ENCODE results near the gene PGF. TPM values are rescaled to one million over a fixed set of nuclear protein-coding genes. Genes with fewer than 3 reads are reported as not detected.

PGF gene
- total RNA-seq, 1 donor from 2014 or later, result 12.4 TPM

DNA sequence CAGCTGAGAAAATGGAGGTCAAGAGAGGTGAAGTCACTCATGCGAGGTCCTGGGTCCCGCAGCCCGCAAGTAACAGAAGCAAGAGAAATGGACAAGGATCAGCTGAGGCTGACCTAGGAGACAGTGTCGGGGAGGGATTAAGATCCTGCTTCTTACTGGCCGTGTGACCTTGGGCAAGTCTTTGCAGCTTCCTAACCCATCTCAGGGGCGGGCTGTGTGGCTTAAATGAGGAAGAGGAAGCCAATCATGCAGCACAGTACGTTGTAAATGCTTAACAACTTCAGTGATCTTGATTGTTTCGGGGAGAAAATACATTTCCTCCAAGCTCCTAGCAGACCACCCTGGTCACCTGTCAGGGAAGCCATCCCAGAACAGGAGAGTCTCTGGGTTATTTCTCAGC, 7.1 kb upstream of the PGF start:
- DNase-seq (ENCODE audit: low spot score) (no peak), ATAC-seq (no peak)
- intact Hi-C loops (cut with DNase I), result no loop called here

DNA sequence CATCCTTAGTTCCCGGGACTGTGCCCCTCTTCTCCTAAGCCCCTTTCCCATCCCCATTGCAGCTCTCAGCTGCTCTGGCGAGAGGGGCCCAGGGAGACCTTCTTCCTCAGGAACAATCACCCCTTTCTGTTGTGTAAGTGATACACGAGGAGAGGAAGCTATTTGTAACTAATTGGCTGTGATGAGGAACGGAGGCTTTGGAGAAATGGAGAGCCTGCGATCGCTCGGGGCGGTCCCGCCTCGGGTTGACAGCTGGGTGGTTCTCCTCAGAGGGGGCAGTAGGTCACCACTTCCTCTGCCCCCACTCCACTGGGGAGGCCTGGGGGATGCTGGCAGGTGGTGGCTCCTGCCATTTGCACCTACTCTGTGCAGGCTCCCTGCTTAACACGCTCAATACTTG, 6.6 kb upstream of the PGF start:
- ATAC-seq (no peak), DNase-seq (ENCODE audit: low spot score) (no peak)
- intact Hi-C loops (cut with DNase I), result no loop called here

DNA sequence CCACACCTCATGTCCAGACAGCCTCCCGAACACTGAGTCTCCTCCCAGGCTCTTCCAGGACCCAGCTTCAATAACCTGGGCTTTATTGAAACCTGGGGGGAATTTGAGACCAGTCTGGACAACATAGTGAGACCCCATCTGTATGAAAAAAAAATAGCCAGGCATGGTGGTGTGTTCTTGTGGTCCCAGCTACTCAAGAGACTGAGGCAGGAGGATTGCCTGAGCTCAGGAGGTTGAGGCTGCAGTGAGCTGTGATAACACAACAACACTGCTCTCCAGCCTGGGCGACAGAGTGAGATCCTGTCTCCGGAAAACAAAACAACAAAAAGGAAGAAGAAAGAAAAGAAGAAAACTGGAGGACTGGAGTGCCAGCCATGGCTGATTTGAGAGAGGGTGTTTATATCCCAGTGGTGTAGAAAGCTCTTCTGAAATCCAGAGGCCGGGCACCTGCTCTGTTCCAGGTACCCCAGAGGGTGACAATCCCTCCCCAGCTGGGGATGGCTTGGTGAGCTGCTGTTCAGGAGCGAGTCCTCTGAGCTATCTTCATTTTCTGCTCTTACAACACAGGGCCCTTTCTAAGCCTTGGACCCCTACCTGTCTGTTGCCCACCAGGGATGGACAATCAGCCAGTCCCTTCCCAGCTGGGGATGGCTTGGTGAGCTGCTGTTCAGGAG, 6.0 kb upstream of the PGF start:
- intact Hi-C loops (cut with DNase I), result no loop called here
- DNase-seq (ENCODE audit: low spot score), result no peak
- no peak for ATAC-seq

DNA sequence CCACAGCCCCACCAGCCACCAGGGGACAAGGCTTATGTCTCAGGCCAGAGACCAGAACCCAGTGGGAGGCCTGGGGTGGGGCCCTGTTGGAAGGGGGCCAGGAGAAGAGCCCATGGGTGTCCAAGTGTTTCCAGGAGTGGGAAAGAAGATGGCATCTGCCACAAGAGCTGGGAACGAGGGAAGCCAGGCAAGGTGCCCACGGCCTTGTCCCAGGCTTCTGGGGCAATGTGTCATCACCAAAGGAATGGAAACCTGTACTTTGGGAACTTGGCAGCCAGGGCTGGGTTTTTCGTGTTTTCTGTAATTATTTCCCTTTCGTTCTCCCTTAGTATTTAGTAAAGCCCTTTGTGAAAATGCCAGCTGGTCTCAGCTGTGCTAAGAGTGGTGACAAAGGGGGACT, 5.3 kb upstream of the PGF start:
- no peak for DNase-seq (ENCODE audit: low spot score)
- intact Hi-C loops (cut with DNase I), result no loop called here
- no peak for ATAC-seq

DNA sequence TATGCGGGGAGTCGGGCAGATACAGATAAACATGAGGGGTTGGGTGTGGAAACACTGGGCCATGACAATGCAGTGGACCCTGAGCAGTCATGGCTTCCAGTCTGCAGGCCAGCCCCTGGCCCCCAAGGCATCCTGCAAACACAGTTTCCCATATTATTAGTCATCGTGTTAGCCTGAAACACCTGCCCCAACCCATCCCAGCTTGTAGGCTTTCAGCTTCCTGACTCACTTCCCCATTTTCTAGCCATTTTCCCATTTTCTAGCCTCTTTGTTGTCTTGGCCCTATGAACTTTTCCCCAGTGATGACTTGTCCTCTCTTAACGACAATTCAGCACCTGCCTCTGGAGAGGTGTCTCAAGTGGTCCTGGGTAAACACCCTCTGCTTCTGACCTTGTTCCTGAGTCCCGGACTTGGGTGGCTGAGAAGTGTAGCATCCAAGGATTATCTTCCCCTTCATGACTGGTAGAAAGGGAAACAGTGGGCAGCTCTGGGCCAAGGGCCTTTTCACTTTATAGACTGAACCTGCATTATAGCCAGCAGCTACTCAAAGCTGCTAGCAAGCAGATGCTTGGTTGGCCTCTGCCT, 4.3 kb upstream of the PGF start:
- ATAC-seq, result no peak
- intact Hi-C loops (cut with DNase I), result no loop called here
- no peak for DNase-seq (ENCODE audit: low spot score)

DNA sequence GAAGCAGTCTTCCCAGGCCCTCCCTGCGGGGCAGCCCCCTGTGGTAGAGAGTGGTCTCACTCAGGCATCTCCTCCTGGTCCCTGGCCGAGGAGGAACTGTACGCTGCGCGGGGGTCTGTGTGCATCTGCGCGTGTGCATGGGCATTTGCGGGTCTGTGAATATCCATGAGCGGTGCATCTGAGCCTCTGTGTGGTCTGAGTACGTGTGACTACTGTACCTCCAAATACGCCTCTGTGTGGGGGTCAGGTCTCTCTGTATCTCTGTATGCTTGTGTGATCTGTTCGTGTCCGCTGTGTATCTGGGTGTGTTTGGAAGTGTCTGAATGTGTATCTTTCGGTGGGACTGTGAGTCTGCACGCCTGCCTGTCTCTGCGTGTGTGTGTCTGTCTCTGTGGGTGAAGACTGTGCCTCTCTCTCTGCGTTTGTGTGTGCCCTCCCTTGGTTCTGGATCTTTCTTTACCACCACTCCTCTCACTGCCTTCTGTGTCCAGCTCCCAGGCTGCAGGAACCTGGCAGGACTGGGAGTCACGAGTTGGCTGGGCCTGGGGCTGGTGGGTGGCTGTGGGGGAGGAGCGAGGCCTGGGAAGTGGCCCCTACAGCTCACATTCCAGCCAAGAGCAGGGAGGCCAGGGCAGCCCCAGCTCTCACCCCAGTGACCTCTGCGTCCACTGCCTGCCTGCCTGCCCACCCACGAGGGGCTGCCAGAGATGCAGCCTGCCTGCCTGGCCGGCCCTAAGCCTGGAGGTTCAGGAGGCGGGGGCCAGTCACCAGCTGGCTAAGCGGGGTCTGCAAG, 1.1 kb upstream of the PGF start:
- intact Hi-C loops (cut with DNase I), result no loop called here
- no peak for DNase-seq (ENCODE audit: low spot score)
- ATAC-seq, result peak; percentile 14

DNA sequence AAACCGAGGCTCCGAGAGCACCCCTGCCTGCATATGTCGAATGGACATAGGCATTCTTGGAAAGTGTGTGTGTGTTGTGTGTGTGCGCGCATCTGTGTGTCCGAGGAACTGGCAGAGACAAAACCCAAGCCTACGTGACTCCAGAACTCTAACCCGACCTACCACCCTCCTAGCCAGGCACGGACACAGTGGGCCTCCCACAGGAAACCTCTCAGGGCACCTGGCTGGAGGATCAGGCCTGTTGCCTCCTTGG, 556 bp upstream of the PGF start:
- ATAC-seq (peak; percentile 1), DNase-seq (ENCODE audit: low spot score) (no peak)
- intact Hi-C loops (cut with DNase I), result no loop called here

DNA sequence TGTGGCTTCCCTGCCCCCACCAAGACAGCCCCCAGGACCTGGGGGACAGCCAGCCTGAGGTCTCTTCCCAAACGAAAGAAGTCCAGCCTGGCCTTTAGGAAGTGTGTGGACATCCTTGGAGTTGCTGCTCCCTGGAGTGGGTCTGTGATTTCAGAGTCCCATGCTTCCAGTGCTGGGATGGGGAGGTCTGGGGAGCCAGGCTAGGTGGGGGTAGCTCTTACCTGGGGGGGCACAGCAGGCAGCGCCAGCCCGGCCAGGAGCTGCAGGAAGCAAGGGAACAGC, 509 bp downstream of the PGF start:
- ATAC-seq, result peak; percentile 3
- intact Hi-C loops (cut with DNase I), result no loop called here

DNA sequence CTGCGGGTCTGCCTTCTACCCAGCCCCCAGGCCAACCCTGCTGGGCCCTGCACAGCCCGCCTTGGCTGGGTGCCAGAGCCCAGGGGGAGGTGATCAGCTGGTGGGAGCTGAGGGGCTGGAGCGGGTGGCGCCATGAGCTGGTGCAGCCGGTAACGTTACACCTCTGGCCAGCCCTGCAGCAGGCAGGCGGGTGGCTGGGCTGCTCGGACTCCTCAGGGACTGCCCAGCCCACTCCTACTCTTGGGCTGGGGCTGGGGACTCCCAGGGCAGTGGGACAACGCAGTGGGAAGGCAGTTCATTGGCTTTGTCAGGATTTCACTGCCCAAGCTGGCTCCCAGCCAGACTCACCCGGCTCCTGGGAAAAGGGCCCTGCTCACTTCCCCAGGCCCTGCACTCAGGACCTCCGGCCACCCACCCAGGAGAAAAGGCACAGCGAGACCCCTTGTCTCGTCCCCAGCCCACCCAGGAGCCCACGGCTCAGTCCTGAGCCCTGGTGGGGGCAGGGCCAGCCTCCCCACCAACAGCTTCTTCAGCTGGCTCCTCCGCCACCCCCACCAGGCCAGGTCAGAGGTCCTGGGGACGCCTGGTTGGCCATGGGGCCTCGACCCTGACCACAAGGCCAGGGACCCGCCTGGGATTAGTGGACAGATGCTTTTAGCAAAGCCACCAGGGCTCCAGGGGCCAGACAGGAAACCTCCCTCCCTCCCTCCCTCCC, 1.0 kb downstream of the PGF start:
- intact Hi-C loops (cut with DNase I), result no loop called here
- DNase-seq (ENCODE audit: low spot score), result no peak
- ATAC-seq, result peak; percentile 12

More for the DNA sequence above, 509 bp downstream of the PGF start:
- no peak for DNase-seq (ENCODE audit: low spot score)

DNA sequence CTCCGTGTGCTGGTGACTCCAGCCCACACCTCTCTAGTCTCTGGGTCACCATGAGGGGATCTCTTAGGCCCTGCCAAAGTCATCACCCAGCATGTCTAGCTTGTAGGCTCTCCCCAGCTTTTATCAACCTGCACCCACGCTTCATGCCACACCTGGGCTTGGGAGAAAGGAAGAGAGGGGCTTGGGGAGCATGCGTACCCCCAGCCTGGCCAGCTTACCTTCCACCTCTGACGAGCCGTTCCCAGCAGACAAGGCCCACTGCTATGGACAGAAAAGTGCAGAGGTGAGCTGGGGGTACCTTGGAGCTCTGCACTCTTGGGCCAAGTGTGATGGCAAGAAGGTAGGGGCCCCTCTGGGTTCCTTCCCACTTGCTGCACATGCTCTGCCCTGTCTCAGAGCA, 1.7 kb downstream of the PGF start:
- DNase-seq (ENCODE audit: low spot score) (no peak), ATAC-seq (no peak)
- intact Hi-C loops (cut with DNase I), result no loop called here

DNA sequence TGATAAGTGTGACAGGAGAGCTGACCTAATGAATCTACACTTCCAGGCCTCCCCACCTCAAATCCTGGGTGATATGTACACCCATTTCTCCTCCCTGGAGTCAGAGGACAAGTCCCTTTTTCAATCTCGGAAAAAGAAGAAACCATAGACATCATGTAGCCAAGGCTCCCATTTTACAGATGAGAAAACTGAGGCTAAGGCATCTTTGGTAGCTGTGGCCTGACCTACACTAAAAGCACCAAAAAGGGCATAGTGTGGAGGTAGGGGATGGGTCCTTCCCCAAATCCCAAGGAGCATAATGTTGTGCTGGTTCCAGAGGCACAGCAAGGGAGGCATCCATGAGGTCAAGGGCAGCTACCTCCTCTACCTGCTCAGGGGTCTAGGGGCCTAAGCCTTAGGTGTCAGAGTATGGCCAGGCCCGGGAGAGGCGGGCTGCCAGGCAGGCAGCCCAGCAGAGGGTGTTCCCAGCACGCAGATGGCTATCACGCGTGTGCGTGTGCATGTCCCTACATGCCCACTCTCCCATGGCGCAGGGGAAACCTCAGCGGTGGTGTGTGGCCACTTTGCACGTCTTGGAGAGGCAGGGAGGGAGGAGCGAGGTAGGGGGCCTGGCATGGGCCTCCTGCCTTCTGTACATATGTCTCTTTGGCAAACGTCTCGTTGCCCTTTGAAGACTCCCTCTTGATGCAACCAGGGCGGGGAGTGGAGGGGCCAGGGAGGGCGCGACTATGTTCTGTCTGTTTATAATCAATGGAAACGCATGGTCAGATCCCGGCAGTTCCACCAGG, 2.5 kb downstream of the PGF start:
- intact Hi-C loops (cut with DNase I), result no loop called here
- DNase-seq (ENCODE audit: low spot score), result no peak
- no peak for ATAC-seq

DNA sequence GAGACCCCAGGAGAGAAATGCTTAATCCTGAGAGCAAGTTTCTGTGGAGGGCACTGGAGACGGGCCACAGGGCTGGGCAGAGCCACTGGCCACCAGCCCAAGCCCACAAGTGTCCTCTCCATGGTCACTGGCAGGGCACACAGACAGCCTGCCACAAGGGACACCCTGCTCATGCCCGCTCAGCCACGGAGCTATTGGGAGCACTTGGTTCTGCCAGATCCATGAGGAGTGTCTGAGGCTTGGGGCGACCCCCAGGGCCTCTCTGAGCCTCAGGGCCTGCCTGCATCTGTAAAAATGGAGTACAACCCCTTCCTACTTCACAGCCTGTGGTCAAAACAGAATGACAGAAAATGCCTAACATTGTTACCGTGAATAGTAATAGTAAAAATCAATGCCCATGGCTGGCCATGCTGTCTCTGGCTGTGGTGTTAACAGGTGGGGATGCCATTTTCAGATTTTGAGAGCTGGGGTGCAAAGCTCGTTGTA, 3.2 kb downstream of the PGF start:
- intact Hi-C loops (cut with DNase I), result no loop called here
- DNase-seq (ENCODE audit: low spot score) (no peak), ATAC-seq (no peak)

DNA sequence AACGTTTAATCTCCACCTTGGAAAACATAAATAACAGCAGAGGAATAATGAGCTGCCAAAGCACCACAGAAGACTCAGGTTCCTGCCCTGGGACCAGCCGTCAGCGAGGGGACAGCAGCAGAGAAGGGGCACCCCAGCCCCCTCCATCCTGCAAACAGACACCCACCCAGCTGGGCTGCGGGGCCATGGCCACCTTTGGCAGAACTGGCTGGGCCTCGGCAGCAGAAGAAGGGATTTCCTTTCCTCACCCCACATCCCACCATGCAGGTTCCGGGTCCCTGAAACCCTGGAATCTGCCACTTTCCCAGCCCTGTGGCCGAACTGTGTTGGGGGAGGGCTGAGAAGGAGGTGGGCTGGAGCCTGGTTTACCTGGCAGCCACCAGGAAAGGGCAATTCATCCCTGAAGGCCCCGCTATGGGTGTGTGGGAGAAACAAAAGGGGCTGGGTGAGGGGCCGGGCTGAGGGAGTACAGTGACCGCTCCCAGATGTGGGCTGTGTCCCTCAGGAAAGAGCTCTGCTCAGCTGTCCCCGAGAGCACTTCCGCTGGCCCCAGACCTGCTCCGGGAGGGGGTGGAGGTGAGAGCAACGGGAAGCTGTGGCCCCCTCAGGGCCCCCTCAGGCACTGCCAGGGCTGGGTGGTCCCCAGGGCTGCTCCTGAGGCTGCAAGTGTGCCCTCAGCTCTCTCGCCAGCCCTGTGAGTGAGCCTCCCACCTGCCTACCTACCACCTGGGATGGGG, 3.8 kb downstream of the PGF start:
- intact Hi-C loops (cut with DNase I), result no loop called here
- ATAC-seq, result no peak
- DNase-seq (ENCODE audit: low spot score), result no peak

DNA sequence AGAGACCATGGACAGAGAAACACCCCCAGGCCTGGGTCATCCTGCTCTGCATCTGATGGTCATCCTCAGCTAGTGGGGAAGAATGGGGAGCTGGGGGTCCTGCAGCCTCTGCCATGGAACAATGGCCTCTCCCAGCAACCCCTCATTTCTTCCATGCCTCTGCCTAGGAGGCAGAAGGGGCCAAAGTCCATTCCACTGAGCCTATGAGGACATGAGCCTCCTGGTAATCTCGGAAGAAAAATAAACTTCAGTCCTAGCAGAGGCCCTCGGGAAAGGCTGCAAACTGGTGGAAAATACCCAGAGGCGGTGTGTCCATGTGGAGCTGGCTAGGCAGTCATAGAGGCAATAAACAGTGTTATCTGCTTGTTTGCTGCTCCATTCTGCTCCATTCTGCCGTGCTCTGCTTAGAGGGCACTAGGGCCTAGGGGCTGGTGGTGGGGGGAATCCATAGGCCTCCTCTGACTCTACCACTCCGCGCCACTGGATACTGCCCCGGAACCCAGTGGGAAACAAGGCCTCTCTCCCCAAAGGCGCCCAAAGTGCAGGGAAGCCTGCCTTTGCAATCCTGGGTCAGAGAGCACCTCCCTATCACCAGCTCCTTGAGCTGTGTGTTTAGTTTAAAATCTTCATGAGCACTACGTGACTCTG, 4.5 kb downstream of the PGF start:
- ATAC-seq, result no peak

DNA sequence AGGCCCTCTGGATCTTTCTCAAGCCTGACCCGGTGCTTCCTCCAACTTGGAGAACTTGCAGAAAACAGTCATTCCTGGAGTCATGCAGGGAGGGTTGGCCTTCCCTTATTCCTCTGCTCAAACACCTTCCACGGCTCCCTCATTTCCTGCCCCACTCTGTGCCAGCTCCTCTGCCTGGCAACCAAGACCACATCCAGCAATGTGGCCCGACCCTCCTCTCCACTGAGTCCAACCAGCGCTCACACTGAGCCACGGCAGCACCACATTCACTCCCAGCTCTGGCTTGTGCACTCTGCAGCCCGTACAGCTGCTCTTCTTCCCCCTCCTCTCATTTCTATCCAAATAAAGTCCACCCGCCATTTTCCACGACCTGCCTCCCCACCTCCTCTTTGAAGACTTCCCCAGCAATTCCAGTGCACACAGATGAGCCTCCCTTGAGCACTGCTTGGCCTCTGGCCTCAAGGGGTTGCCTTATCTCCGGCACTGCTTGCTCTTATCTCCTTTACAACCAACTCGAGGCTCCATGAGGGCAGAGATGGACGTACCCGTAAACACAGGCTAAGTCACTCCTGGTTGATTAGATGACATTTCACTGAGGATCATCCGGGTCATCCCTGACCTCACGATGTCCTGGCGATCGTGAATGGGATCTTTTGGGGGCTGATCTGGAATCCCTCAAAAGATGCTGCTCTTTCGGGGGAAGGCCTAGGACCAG, 5.4 kb downstream of the PGF start:
- no peak for DNase-seq (ENCODE audit: low spot score)
- intact Hi-C loops (cut with DNase I), result loop anchor here (10.0 kb wide), 1 partner anchor 135 kb away; no protein-coding TSS in a partner anchor
- no peak for ATAC-seq

More for the DNA sequence above, 4.5 kb downstream of the PGF start:
- no peak for DNase-seq (ENCODE audit: low spot score)
- intact Hi-C loops (cut with DNase I), result no loop called here

DNA sequence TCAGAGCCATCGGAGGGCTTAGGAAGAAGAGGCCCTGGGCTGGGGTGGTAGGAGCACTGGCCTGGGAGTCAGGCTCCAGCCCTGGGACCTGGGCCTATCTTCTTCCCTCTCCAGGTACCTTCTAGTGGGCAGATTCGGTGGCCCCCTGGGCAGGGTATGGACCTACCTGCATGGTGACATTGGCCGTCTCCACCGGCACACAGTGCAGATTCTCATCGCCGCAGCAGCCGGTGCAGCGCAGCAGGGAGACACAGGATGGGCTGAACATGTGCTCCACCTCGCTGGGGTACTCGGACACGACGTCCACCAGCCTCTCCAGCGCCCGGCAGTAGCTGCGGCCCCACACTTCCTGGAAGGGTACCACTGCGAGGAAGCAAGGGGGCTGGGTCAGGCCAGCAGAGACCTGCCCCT, 6.2 kb downstream of the PGF start:
- intact Hi-C loops (cut with DNase I), result loop anchor here (10.0 kb wide), 1 partner anchor 136 kb away; no protein-coding TSS in a partner anchor
- ATAC-seq (no peak), DNase-seq (ENCODE audit: low spot score) (no peak)

All from sciatic nerve (tissue), 2 donors.